Stimulated activated naive CD4-positive, alpha-beta T cell treated with Interleukin-2 at 50 U/mL for 16 hours (primary cell): Measurements from ENCODE around the gene POLA1.
"Not testable (repeated sequence)": the region's sequence is repeated elsewhere in the genome, so short reads cannot be mapped to it uniquely, and the experiment has no call there.

ENCODE experiments used
- DNase-seq: peaks from one replicate; lab custom pipeline; 2025; lab: John Stamatoyannopoulos, UW

Gene POLA1

GRCh38 chrX:24799565-24799964 lies 105.8 kb downstream of the POLA1 start:
- no peak for DNase-seq

- DNase-seq = no peak
Measured at GRCh38 chrX:24805201-24805600, 111.5 kb downstream of the POLA1 start.

- DNase-seq = not testable (repeated sequence)
Measured at GRCh38 chrX:24819807-24820206, 126.1 kb downstream of the POLA1 start.

- no peak for DNase-seq
Measured at GRCh38 chrX:24828147-24828546, 134.4 kb downstream of the POLA1 start.

- DNase-seq = no peak
Measured at GRCh38 chrX:24828600-24828999, 134.9 kb downstream of the POLA1 start.

GRCh38 chrX:24833695-24834094 lies 140.0 kb downstream of the POLA1 start:
- no peak for DNase-seq

GRCh38 chrX:24837966-24838365 lies 144.2 kb downstream of the POLA1 start:
- DNase-seq = no peak

GRCh38 chrX:24838629-24839028 lies 144.9 kb downstream of the POLA1 start:
- DNase-seq = no peak

GRCh38 chrX:24839331-24839730 lies 145.6 kb downstream of the POLA1 start:
- DNase-seq = no peak

- no peak for DNase-seq
Measured at GRCh38 chrX:24842486-24842885, 148.8 kb downstream of the POLA1 start.

GRCh38 chrX:24846550-24847150 lies 152.9 kb downstream of the POLA1 start:
- DNase-seq = no peak

GRCh38 chrX:24851289-24851688 lies 157.6 kb downstream of the POLA1 start:
- DNase-seq = no peak

GRCh38 chrX:24851780-24852179 lies 158.1 kb downstream of the POLA1 start:
- DNase-seq = no peak

GRCh38 chrX:24858004-24858746 lies 164.5 kb downstream of the POLA1 start:
- DNase-seq = no peak

GRCh38 chrX:24859211-24859841 lies 165.6 kb downstream of the POLA1 start:
- DNase-seq = no peak

- no peak for DNase-seq
Measured at GRCh38 chrX:24860140-24860539, 166.4 kb downstream of the POLA1 start.

- DNase-seq = no peak
Measured at GRCh38 chrX:24862343-24862742, 168.6 kb downstream of the POLA1 start.

- not testable (repeated sequence) for DNase-seq
Measured at GRCh38 chrX:24863779-24864178, 170.1 kb downstream of the POLA1 start.

GRCh38 chrX:24870143-24870542 lies 176.4 kb downstream of the POLA1 start:
- no peak for DNase-seq

GRCh38 chrX:24874604-24875247 lies 181.0 kb downstream of the POLA1 start:
- DNase-seq = no peak

- no peak for DNase-seq
Measured at GRCh38 chrX:24876530-24877287, 183.0 kb downstream of the POLA1 start.

- no peak for DNase-seq
Measured at GRCh38 chrX:24877288-24877664, 183.6 kb downstream of the POLA1 start.
